HepG2 (cell line): ENCODE data around the gene NDUFV1. TPM values are rescaled to one million over a fixed set of nuclear protein-coding genes. Genes with fewer than 3 reads are reported as not detected.

Source experiments
- ATRX ChIP-seq: sonication (generic); formaldehyde crosslinking; IDR thresholded peaks from 2 replicates; pipeline ENCODE4 v1.4.0; 2020; ENCODE audit warnings: missing genetic modification reagents, borderline replicate concordance
- CHCHD3 ChIP-seq: sonication (generic); formaldehyde crosslinking; IDR thresholded peaks from 2 replicates; pipeline ENCODE4 v1.8.0; 2022; ENCODE audit warnings: mild to moderate bottlenecking, missing genetic modification reagents, moderate library complexity
- ETS1 ChIP-seq: sonication (generic); formaldehyde crosslinking; IDR thresholded peaks from 2 replicates; pipeline ENCODE4 v1.4.0; 2020; ENCODE audit warnings: missing genetic modification reagents
- GMEB2 ChIP-seq: IDR thresholded peaks from 2 replicates; pipeline ENCODE4 v1.6.1; 2016; ENCODE audit warnings: missing biosample characterization, missing genetic modification reagents, low read depth
- GPN1 ChIP-seq: sonication (generic); formaldehyde crosslinking; IDR thresholded peaks from 2 replicates; pipeline ENCODE4 v1.5.1; 2020; ENCODE audit warnings: missing genetic modification reagents, borderline replicate concordance
- GRHL1 ChIP-seq: sonication (generic); formaldehyde crosslinking; conservative IDR thresholded peaks from 2 replicates; pipeline ENCODE4 v1.8.0; 2022; ENCODE audit warnings: missing genetic modification reagents
- IKZF5 ChIP-seq: IDR thresholded peaks from 2 replicates; pipeline ENCODE4 v1.6.1; 2018; ENCODE audit warnings: missing genetic modification reagents, mild to moderate bottlenecking, missing compliant biosample characterization
- KDM3A ChIP-seq: IDR thresholded peaks from 2 replicates; pipeline ENCODE4 v1.6.1; 2018; ENCODE audit warnings: low read depth, missing compliant biosample characterization
- KLF11 ChIP-seq: IDR thresholded peaks from 2 replicates; pipeline ENCODE4 v1.6.1; 2016; ENCODE audit warnings: missing compliant biosample characterization
- KLF6 ChIP-seq: IDR thresholded peaks from 2 replicates; pipeline ENCODE4 v1.8.0; 2016; ENCODE audit warnings: missing biosample characterization, missing genetic modification reagents
- MLX ChIP-seq: IDR thresholded peaks from 2 replicates; pipeline ENCODE4 v1.6.1; 2016
- NR0B2 ChIP-seq: sonication (generic); formaldehyde crosslinking; IDR thresholded peaks from 2 replicates; pipeline ENCODE4 v1.4.0; 2020; ENCODE audit warnings: mild to moderate bottlenecking, missing genetic modification reagents
- PRMT3 ChIP-seq: sonication (generic); formaldehyde crosslinking; IDR thresholded peaks from 2 replicates; pipeline ENCODE4 v1.8.1; 2022; ENCODE audit warnings: low read depth, mild to moderate bottlenecking, moderate library complexity, missing genetic modification reagents, borderline replicate concordance
- PTBP1 ChIP-seq: fragments of 200-400 bp; formaldehyde crosslinking; IDR thresholded peaks from 2 replicates; pipeline ENCODE4 v1.6.1; 2018; ENCODE audit warnings: low read length, low read depth; ENCODE audit not compliant: poor library complexity, severe bottlenecking
- SNAPC2 ChIP-seq: sonication (generic); formaldehyde crosslinking; IDR thresholded peaks from 2 replicates; pipeline ENCODE4 v1.8.1; 2022; ENCODE audit warnings: mild to moderate bottlenecking, missing genetic modification reagents
- SYNCRIP ChIP-seq: fragments of 200-400 bp; formaldehyde crosslinking; IDR thresholded peaks from 2 replicates; pipeline ENCODE4 v1.6.1; 2018; ENCODE audit warnings: mild to moderate bottlenecking, low read depth, low read length; ENCODE audit not compliant: insufficient read depth
- ZC3H13 ChIP-seq: sonication (generic); formaldehyde crosslinking; IDR thresholded peaks from 2 replicates; pipeline ENCODE4 v1.8.1; 2023; ENCODE audit warnings: mild to moderate bottlenecking, missing genetic modification reagents, moderate library complexity
- ZMYM3 ChIP-seq: sonication (generic); formaldehyde crosslinking; IDR thresholded peaks from 2 replicates; pipeline ENCODE4 v1.5.1; 2020; ENCODE audit warnings: mild to moderate bottlenecking, missing genetic modification reagents
- ZNF256 ChIP-seq: sonication (generic); formaldehyde crosslinking; conservative IDR thresholded peaks from 2 replicates; pipeline ENCODE4 v1.4.0; 2020; ENCODE audit warnings: missing genetic modification reagents
- ZNF329 ChIP-seq: sonication (generic); formaldehyde crosslinking; IDR thresholded peaks from 2 replicates; pipeline ENCODE4 v1.9.0; 2021; ENCODE audit warnings: low read depth, mild to moderate bottlenecking, missing genetic modification reagents
- ZNF331 ChIP-seq: sonication (generic); formaldehyde crosslinking; IDR thresholded peaks from 2 replicates; pipeline ENCODE4 v1.4.0; 2020; ENCODE audit warnings: missing genetic modification reagents
- ZNF362 ChIP-seq: sonication (generic); formaldehyde crosslinking; IDR thresholded peaks from 2 replicates; pipeline ENCODE4 v1.4.0; 2020; ENCODE audit warnings: missing genetic modification reagents, mild to moderate bottlenecking, borderline replicate concordance
- polyA plus RNA-seq, 8 experiments: library from polyadenylated mRNA; depleted of rRNA in 3 of 8; stranded (reverse) in 7 of 8; unstranded in 1 of 8; fragments of >200 nt; fragmentation: Illumina TruSeq in 4 of 8; extraction: Trizol in 4 of 8; gene quantifications; 2 replicates each; pipeline versions ENCODE4 v1.2.1 to v1.2.3, GENCODE V29; 2011 to 2016; ENCODE audit warnings: low read depth in 4 of 8, missing spikeins in 1 of 8, mixed read lengths in 1 of 8; ENCODE audit not compliant: insufficient read depth in 1 of 8
- total RNA-seq, 5 experiments: library from RNA; depleted of rRNA; stranded (reverse); fragments of >200 nt; fragmentation: Illumina TruSeq; extraction: Trizol; gene quantifications; 2 replicates each; pipeline ENCODE4 v1.2.3, GENCODE V29; 2016; ENCODE audit warnings: low read depth in 1 of 5

NDUFV1 gene
- total and polyA plus RNA-seq, 2 of the 13 experiments (the other 11 are each of a cell fraction or from before 2014, with no cell fraction given), result 88.9 to 137 TPM

- TF ChIP-seq PRMT3 (no peak), ZC3H13 (CRISPR knock-in tag) (no peak), SNAPC2 (CRISPR knock-in tag) (no peak), KDM3A (CRISPR knock-in tag) (peak; percentile 64; the same call in 1 of the 2 replicates), ZNF256 (no peak), ZNF329 (no peak), ZNF331 (CRISPR knock-in tag) (no peak; the same call in 1 of the 2 replicates), ETS1 (CRISPR knock-in tag) (no peak), GPN1 (no peak), ATRX (no peak), IKZF5 (peak; percentile 25; the same call in 1 of the 2 replicates), ZMYM3 (CRISPR knock-in tag) (peak; percentile 99), MLX (CRISPR knock-in tag) (no peak), ZNF362 (CRISPR knock-in tag) (no peak), CHCHD3 (no peak), NR0B2 (CRISPR knock-in tag) (no peak), GMEB2 (CRISPR knock-in tag) (no peak), KLF6 (no peak), PTBP1 (no peak), KLF11 (CRISPR knock-in tag) (no peak), SYNCRIP (no peak), GRHL1 (CRISPR knock-in tag) (no peak)
Observed at GRCh38 chr11:67632175-67632981, 25.6 kb downstream of the NDUFV1 start (continued).
